D721Med (cell line): ENCODE results near the gene TPO.

ENCODE experiments used
- DNase-seq: peaks from one replicate; pipeline ENCODE4 v3.0.0; 2011; ENCODE audit warnings: low spot score; ENCODE audit not compliant: insufficient read length
- FAIRE-seq: peaks from 2 replicates; lab custom pipeline; 2011; peaks lifted over from hg19 to GRCh38; lab: Jason Lieb, UNC
- TF ChIP-seq, protein P1 (sequence below): IDR thresholded peaks from 2 replicates; pipeline ENCODE4 v1.5.1; 2012; ENCODE audit warnings: mild to moderate bottlenecking, control low read depth; ENCODE audit not compliant: insufficient read depth; ENCODE audit errors: missing control alignments

The TPO gene

DNA sequence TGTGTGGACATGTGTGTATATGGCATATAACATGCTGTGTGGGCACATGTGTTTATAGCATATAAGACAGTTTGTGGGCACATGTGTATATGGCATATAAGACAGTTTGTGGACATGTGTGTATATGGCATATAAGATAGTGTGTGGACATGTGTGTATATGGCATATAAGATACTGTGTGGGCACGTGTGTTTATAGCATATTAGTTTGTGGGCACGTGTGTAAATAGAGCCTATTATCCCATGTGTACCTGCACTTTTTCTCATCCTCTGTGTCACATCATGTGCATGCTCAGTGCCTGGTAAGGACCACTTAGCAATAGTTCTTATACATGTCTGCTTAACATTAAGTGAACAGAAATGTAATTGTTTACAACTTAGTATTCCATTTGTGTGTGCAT lies 45.2 kb downstream of the TPO start:
- TF ChIP-seq, protein P1, sequence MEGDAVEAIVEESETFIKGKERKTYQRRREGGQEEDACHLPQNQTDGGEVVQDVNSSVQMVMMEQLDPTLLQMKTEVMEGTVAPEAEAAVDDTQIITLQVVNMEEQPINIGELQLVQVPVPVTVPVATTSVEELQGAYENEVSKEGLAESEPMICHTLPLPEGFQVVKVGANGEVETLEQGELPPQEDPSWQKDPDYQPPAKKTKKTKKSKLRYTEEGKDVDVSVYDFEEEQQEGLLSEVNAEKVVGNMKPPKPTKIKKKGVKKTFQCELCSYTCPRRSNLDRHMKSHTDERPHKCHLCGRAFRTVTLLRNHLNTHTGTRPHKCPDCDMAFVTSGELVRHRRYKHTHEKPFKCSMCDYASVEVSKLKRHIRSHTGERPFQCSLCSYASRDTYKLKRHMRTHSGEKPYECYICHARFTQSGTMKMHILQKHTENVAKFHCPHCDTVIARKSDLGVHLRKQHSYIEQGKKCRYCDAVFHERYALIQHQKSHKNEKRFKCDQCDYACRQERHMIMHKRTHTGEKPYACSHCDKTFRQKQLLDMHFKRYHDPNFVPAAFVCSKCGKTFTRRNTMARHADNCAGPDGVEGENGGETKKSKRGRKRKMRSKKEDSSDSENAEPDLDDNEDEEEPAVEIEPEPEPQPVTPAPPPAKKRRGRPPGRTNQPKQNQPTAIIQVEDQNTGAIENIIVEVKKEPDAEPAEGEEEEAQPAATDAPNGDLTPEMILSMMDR: no peak
- no peak for DNase-seq
- FAIRE-seq: no peak

GRCh38 chr2:1459727-1460126 lies 46.5 kb downstream of the TPO start:
- TF ChIP-seq, protein P1: no peak
- FAIRE-seq: no peak
- no peak for DNase-seq

DNA sequence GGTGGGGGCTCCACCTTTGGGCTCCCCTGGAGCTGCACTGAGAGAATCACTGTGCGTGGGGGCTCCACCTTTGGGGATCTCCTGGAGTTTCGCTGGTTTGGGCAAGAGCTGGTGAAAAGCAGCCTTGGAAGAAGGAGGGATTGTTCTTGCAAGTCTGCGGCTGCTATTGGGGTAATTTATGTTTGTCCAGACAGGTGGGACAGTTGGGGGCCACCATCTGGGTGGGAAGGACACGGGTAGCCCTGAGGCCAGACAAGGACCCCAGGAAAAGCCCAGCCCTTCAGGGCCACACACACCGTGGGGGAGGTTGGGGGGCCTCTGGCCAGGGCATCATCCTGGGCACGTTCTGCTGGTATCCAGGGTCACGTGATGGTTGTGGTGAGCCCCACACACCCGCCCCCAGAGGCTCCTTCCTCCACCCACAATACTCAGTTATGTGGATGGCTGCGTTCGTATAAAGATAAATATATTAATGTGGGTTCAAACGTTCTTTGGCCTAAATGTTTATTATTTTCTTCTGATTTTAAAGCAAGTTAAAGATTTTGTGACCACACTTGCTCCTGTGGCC lies 47.7 kb downstream of the TPO start:
- DNase-seq (no peak), FAIRE-seq (no peak)
- TF ChIP-seq, protein P1: no peak

- DNase-seq: no peak
- TF ChIP-seq, protein P1: no peak
- no peak for FAIRE-seq
These were observed 48.5 kb downstream of the TPO start for GRCh38 chr2:1461507-1462390.

DNA sequence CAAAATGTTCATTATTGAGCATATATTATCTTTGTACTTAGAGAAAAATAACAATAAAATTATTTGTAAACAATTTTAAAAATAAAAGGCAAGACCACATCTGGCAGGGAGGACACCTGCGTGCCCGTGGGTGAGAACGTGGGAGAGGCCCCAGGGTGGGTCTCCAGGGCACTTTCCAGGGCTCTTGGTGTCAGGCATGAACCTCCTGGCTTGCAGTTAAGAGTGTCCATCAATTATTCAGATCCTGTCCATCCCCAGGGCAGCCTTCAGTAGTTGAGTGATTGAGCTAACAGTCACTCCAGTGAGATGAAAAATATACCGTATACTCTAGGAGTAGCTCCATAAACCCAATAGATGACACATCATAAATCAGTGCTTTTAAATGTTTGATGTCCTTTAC lies 49.7 kb downstream of the TPO start:
- FAIRE-seq: no peak
- TF ChIP-seq, protein P1: no peak
- DNase-seq: no peak

GRCh38 chr2:1472350-1472749 lies 59.1 kb downstream of the TPO start:
- FAIRE-seq: no peak
- TF ChIP-seq, protein P1: no peak
- DNase-seq: no peak
